Adrenal gland (tissue), 19 donors: ENCODE data around the gene EEF1AKMT3. TPM values are rescaled to one million over a fixed set of nuclear protein-coding genes. Genes with fewer than 3 reads are reported as not detected.

Experiments
- DNase-seq, 7 donors: peaks; one replicate each; pipeline ENCODE4 v3.0.0-alpha.2; 2019 to 2020
- H3K27ac ChIP-seq, 5 donors: fragments of 200-600 bp; sonication (generic) in 4 of 5; 1 replicate in 3 of 5; 2 replicates in 2 of 5; pipeline versions ENCODE4 v1.5.1 to v1.8.0; 2016 to 2020; ENCODE audit warnings: mild to moderate bottlenecking in 1 of 5
- H3K27me3 ChIP-seq: fragments of 200-600 bp; 2 replicates; pipeline ENCODE4 v1.8.0; 2021
- H3K36me3 ChIP-seq, 2 donors: fragments of 200-600 bp; replicated peaks in 1 of 2; 1 replicate in 1 of 2; 2 replicates in 1 of 2; pipeline versions ENCODE4 v1.5.1 to v1.8.0; 2018 to 2022
- H3K4me1 ChIP-seq, 2 donors: fragments of 200-600 bp; replicated peaks in 1 of 2; 1 replicate in 1 of 2; 2 replicates in 1 of 2; pipeline versions ENCODE4 v1.5.1 to v1.8.0; 2018 to 2021
- H3K4me3 ChIP-seq, 4 donors: fragments of 200-600 bp; sonication (generic) in 3 of 4; one replicate each; pipeline ENCODE4 v1.5.1; 2016 to 2018
- H3K9me3 ChIP-seq, 3 donors: fragments of 200-600 bp; sonication (generic) in 1 of 3; replicated peaks in 1 of 3; 1 replicate in 2 of 3; 2 replicates in 1 of 3; pipeline versions ENCODE4 v1.5.1 to v1.8.0; 2016 to 2021
- CTCF ChIP-seq, 6 experiments: fragments of 450-650 bp in 4 of 6; fragments of 200-600 bp in 2 of 6; sonication (generic) in 1 of 6; IDR thresholded peaks; 1 replicate in 5 of 6; 2 replicates in 1 of 6; pipeline versions ENCODE4 v1.5.1 to v1.8.0; 2016 to 2021; ENCODE audit warnings: antibody characterized with exemption in 6 of 6, mild to moderate bottlenecking in 2 of 6, moderate library complexity in 1 of 6
- POLR2A ChIP-seq, 2 donors: fragments of 450-650 bp; IDR thresholded peaks; one replicate each; pipeline ENCODE4 v1.6.1; 2017; ENCODE audit warnings: antibody characterized with exemption in 2 of 2, mild to moderate bottlenecking in 2 of 2, moderate library complexity in 1 of 2
- WGBS, 4 donors: extraction: QIAGEN DNeasy Blood & Tissue Kit in 2 of 4; methylation state at CpG; one replicate each; pipeline versions ENCODE4 v1.1.5 to v1.1.7; 2013 to 2017; 5-methylcytosine and 5-hydroxymethylcytosine counted together
- intact Hi-C, 2 donors: fragments of 100-400 bp; cut with DNase I; formaldehyde crosslinking; loops; one replicate each; pipeline versions ENCODE4 v1.14.1 to v1.15.0; 2022 to 2023
- long read RNA-seq, 10 donors: library from polyadenylated mRNA in 3 of 10; unstranded in 2 of 10; stranded (forward) in 1 of 10; transcript quantifications; one replicate each; pipeline ENCODE4 v2.0.0 and lab custom pipeline, GENCODE V29; 2021 to 2026
- polyA plus RNA-seq, 3 donors: library from polyadenylated mRNA; stranded (reverse); fragments of 200-250 nt in 2 of 3; fragments of 350-450 nt in 1 of 3; fragmentation: Illumina TruSeq in 1 of 3; extraction: RNeasy Lipid Tissue Mini Kit (QIAGEN cat#74804) in 1 of 3; gene quantifications; one replicate each; pipeline ENCODE4 v1.2.3, GENCODE V29; 2013 to 2014
- total RNA-seq, 9 donors: library from RNA; depleted of rRNA in 4 of 9; stranded (reverse); fragments of >200 nt in 4 of 9; fragments of 120-200 nt in 1 of 9; fragmentation: NEBNext Ultra II Directional in 1 of 9; extraction: Animal tissue kit (Norgen Biotek cat#: 25700) in 1 of 9; gene quantifications; one replicate each; pipeline versions ENCODE4 v1.1.0 to v1.2.4, GENCODE V29; 2013 to 2023
- donor health status: healthy with polysubstance abuse.
- donor health status: Bipolar disorder and iron deficiency.
- donor health status: DM: yes; HTN: yes; CAD: no.
- donor health status: DM: no; HTN: no; CAD: no.
- donor health status: DM: no; HTN: no; CAD: no.
- donor health status: DM: yes; HTN: yes; CAD: no.

The EEF1AKMT3 gene
- total RNA-seq, result 10 to 100 TPM in 5 of 9 donors, 1 to 10 TPM in 4; 4.3 to 35.9 (median 11.8) TPM
- polyA plus RNA-seq, result 1 to 10 TPM; 2.4 to 9.9 (median 3.4) TPM
- long read RNA-seq, donor 1, partial matches to known transcripts, result 0 of 1 reads
- long read RNA-seq, donor 1, other reads (novel, unspliced or antisense), result 0 of 1 reads
- long read RNA-seq, donor 2, partial matches to known transcripts, result 0 of 1 reads
- long read RNA-seq, donor 2, other reads (novel, unspliced or antisense), result 0 of 1 reads
- long read RNA-seq, donor 3, result 0 reads
- long read RNA-seq, donor 4, result 0 reads
- long read RNA-seq, donor 5, transcript EEF1AKMT3-201 (3 exons, 2,563 nt), result major isoform, 12 of 30 reads
- long read RNA-seq, donor 5, transcript EEF1AKMT3-204 (3 exons, 836 nt), result minor isoform, 9 of 30 reads
- long read RNA-seq, donor 5, partial matches to known transcripts, result 6 of 30 reads
- long read RNA-seq, donor 5, other reads (novel, unspliced or antisense), result 3 of 30 reads
- long read RNA-seq, donor 6, partial matches to known transcripts, result 1 of 2 reads
- long read RNA-seq, donor 6, other reads (novel, unspliced or antisense), result 0 of 2 reads
- long read RNA-seq, donor 7, partial matches to known transcripts, result 0 of 1 reads
- long read RNA-seq, donor 7, other reads (novel, unspliced or antisense), result 0 of 1 reads
- long read RNA-seq, donor 8, partial matches to known transcripts, result 0 of 2 reads
- long read RNA-seq, donor 8, other reads (novel, unspliced or antisense), result 0 of 2 reads
- long read RNA-seq, donor 9, partial matches to known transcripts, result 13 of 14 reads
- long read RNA-seq, donor 9, other reads (novel, unspliced or antisense), result 0 of 14 reads
- long read RNA-seq, donor 10, partial matches to known transcripts, result 0 of 2 reads
- long read RNA-seq, donor 10, other reads (novel, unspliced or antisense), result 0 of 2 reads

DNA sequence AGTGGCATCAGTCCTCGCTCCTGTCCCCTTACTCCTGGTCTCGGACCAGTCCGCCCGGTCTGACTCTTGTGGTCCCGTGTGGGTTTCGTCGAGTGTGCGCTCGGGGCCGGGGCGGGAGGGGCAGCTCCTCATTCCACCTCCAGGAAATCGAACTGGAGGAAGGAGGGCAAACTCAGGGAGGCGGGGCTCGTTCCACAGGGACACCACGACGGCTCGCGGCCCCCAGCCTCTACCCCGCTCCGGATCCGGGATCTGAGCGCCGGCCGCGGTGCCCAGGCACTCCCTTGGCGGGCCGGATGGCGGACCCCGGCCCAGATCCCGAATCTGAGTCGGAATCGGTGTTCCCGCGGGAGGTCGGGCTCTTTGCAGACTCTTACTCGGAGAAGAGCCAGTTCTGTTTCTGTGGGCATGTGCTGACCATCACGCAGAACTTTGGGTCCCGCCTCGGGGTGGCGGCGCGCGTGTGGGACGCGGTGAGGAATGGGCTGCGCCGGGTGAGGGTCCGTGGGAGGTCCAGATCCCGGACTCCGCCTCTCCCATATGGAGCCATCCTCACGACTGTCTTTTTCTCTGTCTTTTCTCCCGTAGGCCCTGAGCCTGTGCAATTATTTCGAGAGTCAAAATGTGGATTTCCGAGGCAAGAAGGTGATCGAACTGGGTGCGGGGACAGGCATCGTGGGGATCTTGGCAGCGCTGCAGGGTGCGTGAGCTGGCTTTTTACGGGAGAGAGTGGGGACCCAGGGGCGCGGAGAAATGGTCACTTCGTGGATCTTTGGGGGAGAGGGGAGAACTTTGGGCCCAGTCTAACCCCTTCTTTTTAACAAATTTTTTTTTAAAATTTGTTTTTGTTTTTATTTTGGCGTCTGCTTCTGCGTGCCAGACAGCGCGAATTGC lies at the start of gene EEF1AKMT3:
Gene EEF1AKMT3 (plus strand): TSS at position 186 of the 894 bp plus-strand sequence. CDS start 111 bp downstream, at position 297.
- 3 to 5% (median 3%) methylated on average over 30 to 67 of the region's 67 CpGs for WGBS, 4 donors
- intact Hi-C loops, result loop anchor here in 1 of 2 donors (5.0 kb wide), 1 partner anchor 45 kb away; no protein-coding TSS in a partner anchor
- H3K9me3 ChIP-seq, result no peaks in the 10 kb centered on the region

GRCh38 chr12:57722716-57723629 lies 49.4 kb upstream of the EEF1AKMT3 start:
- Histone ChIP-seq H3K27me3 (no peaks in the 10 kb centered on the region), H3K36me3 (peaks cover 0 to 38% of the 10 kb centered on the region in 2 donors), H3K27ac (no peak overlapping the region), H3K4me1 (peaks cover 14 to 19% of the 10 kb centered on the region in 2 donors), H3K9me3 (no peaks in the 10 kb centered on the region), H3K4me3 (no peak overlapping the region)
- WGBS, 4 donors, result 58 to 60% (median 60%) methylated on average over 10 to 11 of the region's 11 CpGs
- TF ChIP-seq POLR2A (IDR thresholded peaks at IDR 0.05), result no peak
- TF ChIP-seq CTCF (IDR thresholded peaks at IDR 0.05), result no peak
- DNase-seq, result peak in 2 of 7 donors; percentile 18 to 39
- intact Hi-C loops, result no loop called here

More for the DNA sequence above, at the start of gene EEF1AKMT3:
- no peak for TF ChIP-seq POLR2A (IDR thresholded peaks at IDR 0.05)
- TF ChIP-seq CTCF (IDR thresholded peaks at IDR 0.05), result peak in 1 of 6 experiments; percentile 14
- peak; percentile 62 to 78 (median 71) for DNase-seq
- H3K36me3 ChIP-seq, result no peaks in the 10 kb centered on the region
- H3K27me3 ChIP-seq, result no peaks in the 10 kb centered on the region
- H3K4me3 ChIP-seq, result peak within 1 kb of the TSS; percentile 25 to 94 (median 54)
- H3K27ac ChIP-seq, result peak within 1 kb of the TSS; percentile 61 to 94 (median 93)
- H3K4me1 ChIP-seq, result peaks cover 12 to 18% of the 10 kb centered on the region in 2 donors

GRCh38 chr12:57723630-57723962 lies 48.8 kb upstream of the EEF1AKMT3 start:
- intact Hi-C loops, result no loop called here
- 66 to 81% (median 75%) methylated on average over 2 of the region's 2 CpGs for WGBS, 4 donors
- TF ChIP-seq CTCF (IDR thresholded peaks at IDR 0.05), result no peak
- DNase-seq, result no peak
- Histone ChIP-seq H3K36me3 (peaks cover 0 to 32% of the 10 kb centered on the region in 2 donors), H3K9me3 (no peaks in the 10 kb centered on the region), H3K27ac (no peak overlapping the region), H3K27me3 (no peaks in the 10 kb centered on the region), H3K4me3 (no peak overlapping the region), H3K4me1 (peaks cover 14 to 19% of the 10 kb centered on the region in 2 donors)
